Astrocyte of the spinal cord (primary cell): ENCODE data around the gene RB1.
"Not testable (repeated sequence)": the region's sequence is repeated elsewhere in the genome, so short reads cannot be mapped to it uniquely, and the experiment has no call there.

Experiments
- DNase-seq: peaks from one replicate; pipeline ENCODE4 v3.0.0; 2011; ENCODE audit warnings: low read depth, low spot score
- H3K4me3 ChIP-seq: 2 replicates; pipeline ENCODE4 v1.5.1; 2011; ENCODE audit warnings: low read depth, mild to moderate bottlenecking, low read length, moderate library complexity
- CTCF ChIP-seq: IDR thresholded peaks from 2 replicates; pipeline ENCODE4 v1.5.1; 2012; ENCODE audit warnings: low read depth, mild to moderate bottlenecking, low read length, inconsistent platforms
- in situ Hi-C: cut with HindIII; loops from 2 replicates; pipeline ENCODE4 v1.10.0; 2017; ENCODE audit warnings: low sequenced_read_pairs

The RB1 gene

DNA sequence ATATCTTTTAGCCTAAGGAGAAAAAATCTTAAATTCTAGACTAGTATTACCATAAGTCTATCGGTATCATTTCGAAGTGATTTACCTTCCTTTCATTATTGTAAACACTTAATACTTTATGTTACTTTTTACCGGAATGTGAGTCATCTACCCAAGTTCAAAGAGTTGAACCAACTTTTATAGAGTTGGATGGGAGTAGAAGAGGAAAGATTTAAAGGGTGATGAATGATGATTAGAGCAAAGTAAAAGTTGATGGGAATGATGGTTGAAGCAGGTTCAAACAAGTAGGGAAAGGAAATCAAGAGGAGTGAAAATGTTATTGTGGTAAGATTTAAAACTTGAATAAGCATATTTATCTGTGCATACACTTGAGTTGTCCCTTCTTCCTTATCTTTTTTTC is 120.7 kb downstream of the RB1 start:
- DNase-seq = no peak
- no peak for TF ChIP-seq CTCF
- no peak overlapping the region for H3K4me3 ChIP-seq
- in situ Hi-C loops = no loop called here

DNA sequence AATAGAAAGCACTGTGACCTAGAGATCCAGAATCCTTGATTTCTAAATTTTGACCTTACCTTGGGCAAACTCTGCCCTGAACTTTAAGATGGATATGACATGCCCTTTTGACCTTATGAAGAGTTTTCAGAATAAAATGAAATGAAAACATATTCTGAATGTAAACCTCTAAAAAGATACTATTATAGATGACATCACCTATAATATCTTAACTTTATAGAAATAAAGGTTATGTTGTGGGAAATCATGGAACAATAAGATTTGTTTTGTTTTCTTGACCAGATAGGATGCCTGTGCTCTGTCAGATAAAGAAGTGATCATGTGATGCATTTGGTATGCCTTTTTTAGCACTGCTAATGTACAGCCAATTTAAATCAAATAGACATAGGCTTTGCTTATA is 122.5 kb downstream of the RB1 start:
- no peak for TF ChIP-seq CTCF
- in situ Hi-C loops = no loop called here
- no peak overlapping the region for H3K4me3 ChIP-seq
- no peak for DNase-seq

DNA sequence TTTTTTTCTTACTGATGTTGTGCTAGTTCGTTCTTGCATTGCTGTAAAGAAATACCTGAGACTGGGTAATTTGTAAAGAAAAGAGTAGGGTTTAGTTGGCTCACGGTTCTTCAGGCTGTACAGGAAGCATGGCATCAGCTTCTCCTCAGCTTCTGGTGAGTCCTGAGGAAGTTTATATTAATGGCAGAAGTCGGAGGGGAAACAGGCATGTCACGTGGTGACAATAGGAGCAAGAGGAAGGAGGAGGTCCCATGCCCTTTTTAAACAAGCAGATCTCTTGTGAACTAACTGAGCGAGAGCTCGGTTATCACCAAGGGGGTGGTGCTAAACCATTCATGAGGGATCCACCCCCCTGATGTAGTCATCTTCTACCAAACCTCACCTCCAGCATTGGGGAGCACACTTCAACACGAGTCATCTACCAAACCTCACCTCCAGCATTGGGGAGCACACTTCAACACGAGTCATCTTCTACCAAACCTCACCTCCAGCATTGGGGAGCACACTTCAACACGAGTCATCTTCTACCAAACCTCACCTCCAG is 123.3 kb downstream of the RB1 start:
- H3K4me3 ChIP-seq, DNase-seq, in situ Hi-C loops: not testable (repeated sequence)

DNA sequence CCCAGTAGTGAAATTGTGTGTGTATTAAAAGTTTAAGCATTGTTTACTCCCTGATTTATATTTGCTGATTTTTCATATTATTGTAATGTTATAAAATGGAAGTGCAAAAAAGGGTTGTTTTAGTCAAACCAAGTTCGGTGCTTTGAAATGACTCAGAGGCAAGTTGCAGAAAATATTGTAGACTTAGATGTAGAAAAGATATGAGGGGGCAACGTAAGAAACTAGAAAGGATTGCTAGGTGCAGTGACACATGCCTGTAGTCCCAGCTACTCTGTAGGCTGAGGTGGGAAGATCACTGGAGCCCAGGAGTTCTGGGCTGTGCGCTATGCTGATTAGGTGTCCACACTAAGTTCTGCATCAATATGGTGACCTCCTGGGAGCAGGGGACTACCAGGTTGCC is 125.5 kb downstream of the RB1 start:
- in situ Hi-C loops = no loop called here
- no peak overlapping the region for H3K4me3 ChIP-seq
- no peak for DNase-seq
- no peak for TF ChIP-seq CTCF

DNA sequence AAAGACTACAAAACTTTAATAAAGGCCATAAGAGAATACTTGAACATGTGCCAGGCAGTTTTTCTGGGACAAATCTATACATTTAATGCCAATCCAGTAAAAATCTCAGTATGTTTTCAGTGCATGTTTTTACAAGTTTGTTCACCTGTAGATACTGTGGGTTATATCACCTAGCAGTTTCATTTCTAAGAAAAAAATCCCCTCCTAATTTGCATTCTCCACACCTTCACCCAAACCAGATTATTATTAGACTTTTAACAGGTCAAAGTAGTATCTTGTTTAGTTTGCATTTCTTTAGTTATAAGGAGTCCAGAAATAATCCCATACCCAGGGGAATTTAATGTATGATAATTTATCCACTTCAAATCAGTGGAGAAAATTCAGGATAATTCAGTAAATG is 126.3 kb downstream of the RB1 start:
- DNase-seq = no peak
- no peak for TF ChIP-seq CTCF
- in situ Hi-C loops = no loop called here
- no peak overlapping the region for H3K4me3 ChIP-seq

DNA sequence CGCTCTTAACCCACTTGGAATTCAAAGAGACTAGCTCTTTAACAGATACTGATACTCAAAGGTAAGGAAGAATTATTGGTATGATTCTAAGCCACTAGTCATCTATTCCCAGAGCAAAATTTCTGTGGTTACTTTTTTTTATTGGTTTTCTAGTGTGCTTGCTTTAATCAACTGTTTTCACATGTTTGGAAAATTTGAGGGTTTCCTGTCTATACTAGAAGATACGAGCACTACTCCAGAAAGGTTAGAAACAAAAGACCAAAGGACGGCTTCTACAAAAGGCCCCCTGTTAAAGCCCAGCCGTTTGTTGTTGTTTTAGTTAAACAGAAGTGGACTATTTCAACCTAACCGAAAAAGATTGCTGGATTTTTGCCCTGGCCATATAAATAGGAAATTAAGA is 127.9 kb downstream of the RB1 start:
- in situ Hi-C loops = no loop called here
- no peak overlapping the region for H3K4me3 ChIP-seq
- no peak for TF ChIP-seq CTCF
- DNase-seq = peak; percentile 61

DNA sequence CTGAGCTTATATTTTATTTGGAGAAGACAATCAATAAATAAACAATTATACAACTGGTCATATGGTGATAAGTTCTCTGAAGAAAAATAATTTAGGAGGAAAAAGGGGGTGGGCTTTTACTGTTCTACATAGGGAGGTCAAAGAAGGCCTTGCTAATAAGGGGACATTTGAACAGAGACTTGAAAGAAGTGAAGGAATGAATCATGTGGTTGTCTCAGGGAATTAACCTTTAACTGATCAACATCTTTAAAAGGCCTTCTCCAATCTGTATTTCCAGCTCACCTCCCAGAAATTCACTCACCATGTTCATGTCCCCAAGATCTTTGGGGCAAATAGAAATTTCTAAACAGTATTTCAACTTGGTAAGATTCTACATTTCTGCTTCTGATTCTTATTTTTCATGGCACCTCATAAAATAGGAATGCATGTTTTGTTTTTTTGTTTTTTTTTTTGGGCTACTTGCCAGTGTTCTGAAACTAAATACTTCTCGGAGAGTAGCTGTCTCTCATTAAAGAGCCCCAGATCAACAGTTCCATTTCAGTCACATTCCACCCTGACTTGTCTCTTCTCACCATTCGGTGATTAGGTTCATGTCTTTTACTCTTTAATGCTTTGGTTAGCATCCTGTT is 128.6 kb downstream of the RB1 start:
- in situ Hi-C loops = no loop called here
- H3K4me3 ChIP-seq = no peak overlapping the region
- no peak for TF ChIP-seq CTCF
- peak; percentile 46 for DNase-seq
